K562 (cell line): ENCODE data around the gene CDC6. TPM values are rescaled to one million over a fixed set of nuclear protein-coding genes. Genes with fewer than 3 reads are reported as not detected.

Source experiments
- HDGF ChIP-seq: fragments of 450-650 bp; IDR thresholded peaks from 2 replicates; pipeline ENCODE4 v1.6.1; 2016
- KLF6 ChIP-seq: fragments of 250-450 bp; sonication (Bioruptor Pico); IDR thresholded peaks from 2 replicates; pipeline ENCODE4 v1.4.0; 2020; ENCODE audit warnings: mild to moderate bottlenecking, moderate library complexity, borderline replicate concordance
- NR2C1 ChIP-seq, 2 experiments: fragments of 450-650 bp; IDR thresholded peaks; 2 replicates each; pipeline ENCODE4 v1.6.1; 2017; ENCODE audit warnings: mild to moderate bottlenecking in 2 of 2, antibody characterized with exemption in 1 of 2, inconsistent platforms in 1 of 2, missing compliant biosample characterization in 1 of 2, missing genetic modification characterization in 1 of 2
- POLR2AphosphoS2 ChIP-seq: IDR thresholded peaks from 2 replicates; pipeline ENCODE4 v1.6.1; 2012; ENCODE audit warnings: low read length, improper control_type of control experiment
- RFX7 ChIP-seq: fragments of 250-450 bp; sonication (Bioruptor Pico); IDR thresholded peaks from 2 replicates; pipeline ENCODE4 v1.5.1; 2021; ENCODE audit warnings: mild to moderate bottlenecking
- SMARCA4 ChIP-seq: fragments of 450-650 bp; IDR thresholded peaks from 2 replicates; pipeline ENCODE4 v1.6.1; 2016
- SP2 ChIP-seq: IDR thresholded peaks from 2 replicates; pipeline ENCODE4 v1.6.1; 2011; ENCODE audit warnings: mild to moderate bottlenecking, low read depth, low read length, moderate library complexity; ENCODE audit not compliant: poor library complexity, severe bottlenecking; ENCODE audit errors: extremely low read depth
- ZNF561 ChIP-seq: fragments of 450-650 bp; formaldehyde crosslinking; conservative IDR thresholded peaks from 2 replicates; pipeline ENCODE4 v1.4.0; 2020; ENCODE audit warnings: mild to moderate bottlenecking, moderate library complexity
- polyA plus RNA-seq, 8 experiments: library from polyadenylated mRNA; depleted of rRNA in 4 of 8; stranded (reverse) in 5 of 8; unstranded in 3 of 8; fragments of >200 nt; fragmentation: Nextera tagmentation in 2 of 8; fragmentation: Illumina TruSeq in 1 of 8; extraction: Ambion mirVana in 2 of 8; extraction: Trizol in 1 of 8; gene quantifications; 2 replicates each; pipeline versions ENCODE4 v1.2.1 to v1.2.3, GENCODE V29; 2011 to 2014; ENCODE audit warnings: inconsistent platforms in 1 of 8, missing spikeins in 1 of 8
- total RNA-seq, 7 experiments: library from RNA; depleted of rRNA in 6 of 7; stranded (reverse); fragments of >200 nt in 6 of 7; fragmentation: Illumina TruSeq in 2 of 7; extraction: Trizol in 2 of 7; gene quantifications; 2 replicates each; pipeline versions ENCODE4 v1.2.1 to v1.2.3, GENCODE V29; 2011 to 2021; ENCODE audit warnings: low replicate concordance in 1 of 7
- TF ChIP-seq, protein P1 (sequence below), 2 experiments: fragments of 450-650 bp in 1 of 2; sonication (generic) in 1 of 2; formaldehyde crosslinking in 1 of 2; IDR thresholded peaks; 2 replicates each; pipeline versions ENCODE4 v1.7.1 to v1.9.0; 2016 to 2022; ENCODE audit warnings: inconsistent platforms in 1 of 2, mild to moderate bottlenecking in 1 of 2, missing genetic modification reagents in 1 of 2
- TF ChIP-seq, protein P2 (sequence below): fragments of 450-650 bp; IDR thresholded peaks from 2 replicates; pipeline ENCODE4 v1.6.1; 2016; ENCODE audit warnings: mild to moderate bottlenecking
- TF ChIP-seq, protein P3 (sequence below), 3 experiments: fragments of 200-800 bp in 1 of 3; sonication (Bioruptor generic) in 1 of 3; sonication (generic) in 1 of 3; formaldehyde crosslinking in 1 of 3; IDR thresholded peaks; 2 replicates each; pipeline versions ENCODE4 v1.6.1 to v1.8.0; 2016 to 2022; ENCODE audit warnings: mild to moderate bottlenecking in 2 of 3, missing compliant biosample characterization in 2 of 3, missing genetic modification characterization in 2 of 3, missing genetic modification reagents in 1 of 3
- TF ChIP-seq, protein P4 (sequence below), 2 experiments: fragments of 450-650 bp; IDR thresholded peaks; 2 replicates each; pipeline ENCODE4 v1.6.1; 2016

The CDC6 gene
- total and polyA plus RNA-seq, 9 of the 15 experiments (the other 6 are each of a cell fraction or from before 2014, with no cell fraction given): 29.6 to 141 (median 106) TPM

DNA sequence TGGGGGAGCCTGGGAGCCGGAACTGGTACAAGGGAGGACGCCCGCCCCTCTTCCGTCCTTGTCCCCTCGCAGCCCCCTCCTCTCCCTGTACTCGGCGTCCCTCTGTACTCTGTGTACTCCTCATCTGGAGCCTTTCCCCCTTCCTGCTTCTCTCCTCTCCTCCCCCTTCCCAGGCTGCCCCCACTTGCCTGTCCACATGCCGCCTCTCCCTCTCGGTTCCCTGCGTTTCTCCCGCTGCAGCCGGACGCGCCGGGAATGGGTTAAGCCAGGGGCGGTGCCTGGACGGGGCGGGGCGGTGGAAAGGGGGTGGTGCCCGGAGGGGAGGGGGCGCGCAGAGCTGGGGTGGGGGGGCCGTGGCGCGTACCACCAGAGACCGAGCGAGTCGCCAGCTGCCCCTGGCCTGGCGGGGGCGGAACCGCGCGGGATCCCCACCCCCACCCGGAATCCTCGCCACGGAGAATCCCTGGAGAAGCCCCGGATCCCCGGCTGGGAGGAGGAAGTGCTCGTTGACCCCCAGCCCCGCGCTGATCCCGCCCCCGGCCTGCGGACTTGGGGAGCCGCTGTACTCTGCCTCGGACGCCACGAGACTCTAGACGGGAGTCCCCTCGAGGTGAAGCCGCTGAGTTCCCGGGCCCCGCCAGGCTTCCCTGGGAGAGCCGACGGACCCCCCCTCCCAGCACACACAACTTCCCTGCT is 54.3 kb downstream of the CDC6 start (continued):
- TF ChIP-seq, protein P1, sequence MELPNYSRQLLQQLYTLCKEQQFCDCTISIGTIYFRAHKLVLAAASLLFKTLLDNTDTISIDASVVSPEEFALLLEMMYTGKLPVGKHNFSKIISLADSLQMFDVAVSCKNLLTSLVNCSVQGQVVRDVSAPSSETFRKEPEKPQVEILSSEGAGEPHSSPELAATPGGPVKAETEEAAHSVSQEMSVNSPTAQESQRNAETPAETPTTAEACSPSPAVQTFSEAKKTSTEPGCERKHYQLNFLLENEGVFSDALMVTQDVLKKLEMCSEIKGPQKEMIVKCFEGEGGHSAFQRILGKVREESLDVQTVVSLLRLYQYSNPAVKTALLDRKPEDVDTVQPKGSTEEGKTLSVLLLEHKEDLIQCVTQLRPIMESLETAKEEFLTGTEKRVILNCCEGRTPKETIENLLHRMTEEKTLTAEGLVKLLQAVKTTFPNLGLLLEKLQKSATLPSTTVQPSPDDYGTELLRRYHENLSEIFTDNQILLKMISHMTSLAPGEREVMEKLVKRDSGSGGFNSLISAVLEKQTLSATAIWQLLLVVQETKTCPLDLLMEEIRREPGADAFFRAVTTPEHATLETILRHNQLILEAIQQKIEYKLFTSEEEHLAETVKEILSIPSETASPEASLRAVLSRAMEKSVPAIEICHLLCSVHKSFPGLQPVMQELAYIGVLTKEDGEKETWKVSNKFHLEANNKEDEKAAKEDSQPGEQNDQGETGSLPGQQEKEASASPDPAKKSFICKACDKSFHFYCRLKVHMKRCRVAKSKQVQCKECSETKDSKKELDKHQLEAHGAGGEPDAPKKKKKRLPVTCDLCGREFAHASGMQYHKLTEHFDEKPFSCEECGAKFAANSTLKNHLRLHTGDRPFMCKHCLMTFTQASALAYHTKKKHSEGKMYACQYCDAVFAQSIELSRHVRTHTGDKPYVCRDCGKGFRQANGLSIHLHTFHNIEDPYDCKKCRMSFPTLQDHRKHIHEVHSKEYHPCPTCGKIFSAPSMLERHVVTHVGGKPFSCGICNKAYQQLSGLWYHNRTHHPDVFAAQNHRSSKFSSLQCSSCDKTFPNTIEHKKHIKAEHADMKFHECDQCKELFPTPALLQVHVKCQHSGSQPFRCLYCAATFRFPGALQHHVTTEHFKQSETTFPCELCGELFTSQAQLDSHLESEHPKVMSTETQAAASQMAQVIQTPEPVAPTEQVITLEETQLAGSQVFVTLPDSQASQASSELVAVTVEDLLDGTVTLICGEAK (IDR thresholded peaks at IDR 0.05): no peak
- TF ChIP-seq, protein P1 (CRISPR knock-in tag; IDR thresholded peaks at IDR 0.05): no peak
- TF ChIP-seq POLR2AphosphoS2 (no peak), KLF6 (CRISPR knock-in tag) (no peak), RFX7 (CRISPR knock-in tag) (no peak), HDGF (no peak), ZNF561 (no peak), SP2 (no peak), NR2C1 (IDR thresholded peaks at IDR 0.05) (0 out of 2 replicates have a peak, but pooled peaks have one; percentile 30), NR2C1 (tag; IDR thresholded peaks at IDR 0.05) (no peak), SMARCA4 (no peak)
- TF ChIP-seq, protein P2, sequence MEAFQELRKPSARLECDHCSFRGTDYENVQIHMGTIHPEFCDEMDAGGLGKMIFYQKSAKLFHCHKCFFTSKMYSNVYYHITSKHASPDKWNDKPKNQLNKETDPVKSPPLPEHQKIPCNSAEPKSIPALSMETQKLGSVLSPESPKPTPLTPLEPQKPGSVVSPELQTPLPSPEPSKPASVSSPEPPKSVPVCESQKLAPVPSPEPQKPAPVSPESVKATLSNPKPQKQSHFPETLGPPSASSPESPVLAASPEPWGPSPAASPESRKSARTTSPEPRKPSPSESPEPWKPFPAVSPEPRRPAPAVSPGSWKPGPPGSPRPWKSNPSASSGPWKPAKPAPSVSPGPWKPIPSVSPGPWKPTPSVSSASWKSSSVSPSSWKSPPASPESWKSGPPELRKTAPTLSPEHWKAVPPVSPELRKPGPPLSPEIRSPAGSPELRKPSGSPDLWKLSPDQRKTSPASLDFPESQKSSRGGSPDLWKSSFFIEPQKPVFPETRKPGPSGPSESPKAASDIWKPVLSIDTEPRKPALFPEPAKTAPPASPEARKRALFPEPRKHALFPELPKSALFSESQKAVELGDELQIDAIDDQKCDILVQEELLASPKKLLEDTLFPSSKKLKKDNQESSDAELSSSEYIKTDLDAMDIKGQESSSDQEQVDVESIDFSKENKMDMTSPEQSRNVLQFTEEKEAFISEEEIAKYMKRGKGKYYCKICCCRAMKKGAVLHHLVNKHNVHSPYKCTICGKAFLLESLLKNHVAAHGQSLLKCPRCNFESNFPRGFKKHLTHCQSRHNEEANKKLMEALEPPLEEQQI: no peak
- TF ChIP-seq, protein P3, sequence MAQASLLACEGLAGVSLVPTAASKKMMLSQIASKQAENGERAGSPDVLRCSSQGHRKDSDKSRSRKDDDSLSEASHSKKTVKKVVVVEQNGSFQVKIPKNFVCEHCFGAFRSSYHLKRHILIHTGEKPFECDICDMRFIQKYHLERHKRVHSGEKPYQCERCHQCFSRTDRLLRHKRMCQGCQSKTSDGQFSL (CRISPR knock-in tag; IDR thresholded peaks at IDR 0.05): no peak; the same call in 1 of the 2 replicates
- TF ChIP-seq, protein P3 (tag; IDR thresholded peaks at IDR 0.05): peak in 1 of 2 experiments; percentile 80; a peak in 1 of 4 replicates
- TF ChIP-seq, protein P4, sequence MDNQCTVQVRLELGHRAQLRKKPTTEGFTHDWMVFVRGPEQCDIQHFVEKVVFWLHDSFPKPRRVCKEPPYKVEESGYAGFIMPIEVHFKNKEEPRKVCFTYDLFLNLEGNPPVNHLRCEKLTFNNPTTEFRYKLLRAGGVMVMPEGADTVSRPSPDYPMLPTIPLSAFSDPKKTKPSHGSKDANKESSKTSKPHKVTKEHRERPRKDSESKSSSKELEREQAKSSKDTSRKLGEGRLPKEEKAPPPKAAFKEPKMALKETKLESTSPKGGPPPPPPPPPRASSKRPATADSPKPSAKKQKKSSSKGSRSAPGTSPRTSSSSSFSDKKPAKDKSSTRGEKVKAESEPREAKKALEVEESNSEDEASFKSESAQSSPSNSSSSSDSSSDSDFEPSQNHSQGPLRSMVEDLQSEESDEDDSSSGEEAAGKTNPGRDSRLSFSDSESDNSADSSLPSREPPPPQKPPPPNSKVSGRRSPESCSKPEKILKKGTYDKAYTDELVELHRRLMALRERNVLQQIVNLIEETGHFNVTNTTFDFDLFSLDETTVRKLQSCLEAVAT (IDR thresholded peaks at IDR 0.05): no peak
